PC-3 (cell line): Measurements from ENCODE around the gene HLTF. TPM values are rescaled to one million over a fixed set of nuclear protein-coding genes. Genes with fewer than 3 reads are reported as not detected.

ENCODE experiments used
- ATAC-seq: fragments of 200-7000 bp; cut with Tn5 transposase; 2 replicates; pipeline ENCODE4 v1.9.1; 2020; ENCODE audit warnings: mild to moderate bottlenecking, moderate library complexity
- BruUV-seq: library from RNA; stranded (reverse); fragments of 400-500 nt; replicated peaks from 2 replicates; lab custom pipeline; 2021; lab: Mats Ljungman, UMichigan
- CTCF ChIA-PET: fragments of 300-600 bp; sonication (Branson Sonifier 250); formaldehyde crosslinking; loops from one replicate; lab custom pipeline; 2022; ENCODE audit warnings: antibody characterized with exemption; lab: Charles Lee
- POLR2A ChIA-PET: fragments of 300-600 bp; sonication (Branson Sonifier 250); formaldehyde crosslinking; loops from one replicate; lab custom pipeline; 2022; ENCODE audit warnings: antibody characterized with exemption; ENCODE audit not compliant: unreplicated experiment; lab: Charles Lee
- DNase-seq: peaks from one replicate; pipeline ENCODE4 v3.0.0-alpha.2; 2015
- H2AFZ ChIP-seq: fragments of 300-600 bp; sonication (generic); 2 replicates; pipeline ENCODE4 v1.6.0; 2016; ENCODE audit warnings: antibody characterized with exemption, low read length
- H3F3A ChIP-seq: fragments of 300-600 bp; sonication (generic); one replicate; pipeline ENCODE4 v1.6.0; 2017; ENCODE audit warnings: antibody characterized with exemption, low read length, control low read depth, mild to moderate bottlenecking; ENCODE audit not compliant: unreplicated experiment
- H3K27ac ChIP-seq: fragments of 300-600 bp; sonication (generic); 2 replicates; pipeline ENCODE4 v1.5.1; 2016; ENCODE audit warnings: mild to moderate bottlenecking, low read length
- H3K27me3 ChIP-seq: fragments of 300-600 bp; sonication (generic); 2 replicates; pipeline ENCODE4 v1.6.1; 2016; ENCODE audit warnings: low read length, mixed read lengths
- H3K36me3 ChIP-seq: fragments of 300-600 bp; sonication (generic); 2 replicates; pipeline ENCODE4 v1.6.1; 2016; ENCODE audit warnings: low read depth, mixed run types, low read length, mixed read lengths
- H3K4me1 ChIP-seq: fragments of 300-600 bp; sonication (generic); 2 replicates; pipeline ENCODE4 v1.5.1; 2016; ENCODE audit warnings: low read length; ENCODE audit not compliant: insufficient read depth
- H3K4me2 ChIP-seq: fragments of 300-600 bp; sonication (generic); 2 replicates; pipeline ENCODE4 v1.6.0; 2016; ENCODE audit warnings: low read length
- H3K4me3 ChIP-seq: fragments of 300-600 bp; sonication (generic); 2 replicates; pipeline ENCODE4 v1.5.1; 2016; ENCODE audit warnings: mild to moderate bottlenecking, low read length, mixed read lengths
- H3K79me2 ChIP-seq: fragments of 300-600 bp; sonication (generic); 2 replicates; pipeline ENCODE4 v1.6.1; 2017; ENCODE audit warnings: low read length, mixed read lengths
- H3K9ac ChIP-seq: fragments of 300-600 bp; sonication (generic); 2 replicates; pipeline ENCODE4 v1.6.0; 2016; ENCODE audit warnings: mild to moderate bottlenecking, low read length
- H3K9me2 ChIP-seq: fragments of 300-600 bp; sonication (generic); replicated peaks from 2 replicates; pipeline ENCODE4 v1.6.1; 2016; ENCODE audit warnings: mixed run types, low read length, mixed read lengths
- H3K9me3 ChIP-seq: fragments of 300-600 bp; sonication (generic); 2 replicates; pipeline ENCODE4 v1.6.1; 2016; ENCODE audit warnings: low read length, mixed read lengths
- H4K20me1 ChIP-seq: fragments of 300-600 bp; sonication (generic); 2 replicates; pipeline ENCODE4 v1.6.1; 2016; ENCODE audit warnings: low read length, mixed read lengths
- CTCF ChIP-seq: fragments of 300-600 bp; sonication (generic); conservative IDR thresholded peaks from 2 replicates; pipeline ENCODE4 v1.5.1; 2017; ENCODE audit warnings: antibody characterized with exemption, low read depth, mild to moderate bottlenecking, low read length
- EZH2 ChIP-seq: fragments of 300-600 bp; sonication (generic); IDR thresholded peaks from one replicate; pipeline ENCODE4 v1.6.1; 2017; ENCODE audit warnings: antibody characterized with exemption, mild to moderate bottlenecking, low read length; ENCODE audit not compliant: unreplicated experiment
- EZH2phosphoT487 ChIP-seq: fragments of 300-600 bp; sonication (generic); IDR thresholded peaks from 2 replicates; pipeline ENCODE4 v1.6.1; 2018; ENCODE audit warnings: mild to moderate bottlenecking, antibody characterized with exemption, low read length, borderline replicate concordance
- intact Hi-C: fragments of 100-400 bp; cut with micrococcal nuclease; formaldehyde crosslinking; loops from 2 replicates; pipeline ENCODE4 v1.9.0; 2023
- total RNA-seq: library from RNA; depleted of rRNA; stranded (reverse); fragments of >200 nt; gene quantifications from 2 replicates; pipeline ENCODE4 v1.2.3, GENCODE V29; 2014

The HLTF gene
- total RNA-seq, 1 experiment from 2014 or later = 43.3 TPM

- peak; percentile 49 for ATAC-seq
- peak; percentile 40 for DNase-seq
- Histone ChIP-seq H3K79me2 (peaks cover 20% of the 10 kb centered on the region), H2AFZ (peak overlapping the region; percentile 84), H3K4me3 (peak overlapping the region; percentile 92), H3K9me3 (no peaks in the 10 kb centered on the region), H3K9ac (peak overlapping the region; percentile 80), H3K4me1 (peaks cover 14% of the 10 kb centered on the region), H3K36me3 (no peaks in the 10 kb centered on the region; the same call in 1 of the 2 replicates), H3F3A (no peaks in the 10 kb centered on the region), H3K27ac (peak overlapping the region; percentile 31; the same call in 1 of the 2 replicates), H3K27me3 (no peaks in the 10 kb centered on the region), H4K20me1 (no peaks in the 10 kb centered on the region), H3K4me2 (peak overlapping the region; percentile 91), H3K9me2 (no peaks in the 10 kb centered on the region)
- BruUV-seq = no TSS peak
- no peak for TF ChIP-seq EZH2
- TF ChIP-seq EZH2phosphoT487 = no peak
- TF ChIP-seq CTCF = no peak
- intact Hi-C loops = loop anchor here (5.0 kb wide), 1 partner anchor 90 kb away; no protein-coding TSS in a partner anchor
- POLR2A ChIA-PET = no interaction called here
- CTCF ChIA-PET = no interaction called here
These were observed 94.2 kb downstream of the HLTF start for GRCh38 chr3:148992027-148992634.

- Histone ChIP-seq H3K27me3 (no peaks in the 10 kb centered on the region), H3K27ac (peak within 1 kb of the TSS; percentile 31; the same call in 1 of the 2 replicates), H3K9ac (peak within 1 kb of the TSS; percentile 80), H3K9me2 (no peaks in the 10 kb centered on the region), H2AFZ (peak within 1 kb of the TSS; percentile 84), H3K4me1 (peaks cover 14% of the 10 kb centered on the region), H3K9me3 (no peaks in the 10 kb centered on the region), H3F3A (no peaks in the 10 kb centered on the region), H3K79me2 (peaks cover 20% of the 10 kb centered on the region), H3K36me3 (no peaks in the 10 kb centered on the region; the same call in 1 of the 2 replicates), H4K20me1 (no peaks in the 10 kb centered on the region), H3K4me3 (peak within 1 kb of the TSS; percentile 92), H3K4me2 (peak within 1 kb of the TSS; percentile 91)
- ATAC-seq (peak; percentile 87), DNase-seq (peak; percentile 82)
- POLR2A ChIA-PET = no interaction called here
- BruUV-seq = no TSS peak
- CTCF ChIA-PET = interaction anchor here (0.8 kb wide), 1 partner anchor 44 kb away, joined by 4 read pairs; no protein-coding TSS in a partner anchor
- TF ChIP-seq CTCF (peak; percentile 60), EZH2 (no peak), EZH2phosphoT487 (peak; percentile 69; the same call in 1 of the 2 replicates)
- intact Hi-C loops = loop anchor here (1.0 to 5.0 kb wide), 2 partner anchors 91 to 282 kb away; no protein-coding TSS in a partner anchor
These were observed 94.9 kb downstream of the HLTF start, which contains the start of gene GYG1 for GRCh38 chr3:148991219-148992026. Gene GYG1, plus strand, starts transcription at chr3:148991540. Its CDS starts 101 bp downstream, at chr3:148991641.
